Stimulated activated CD8-positive, alpha-beta memory T cell treated with anti-CD3 and anti-CD28 coated beads, Interleukin-4, amount 100 ng/mL, for 48 hours (primary cell): ENCODE data around the gene HIPK1.

ENCODE experiments used
- DNase-seq: peaks from one replicate; pipeline ENCODE4 v3.0.0-alpha.2; 2020

HIPK1 gene

DNA sequence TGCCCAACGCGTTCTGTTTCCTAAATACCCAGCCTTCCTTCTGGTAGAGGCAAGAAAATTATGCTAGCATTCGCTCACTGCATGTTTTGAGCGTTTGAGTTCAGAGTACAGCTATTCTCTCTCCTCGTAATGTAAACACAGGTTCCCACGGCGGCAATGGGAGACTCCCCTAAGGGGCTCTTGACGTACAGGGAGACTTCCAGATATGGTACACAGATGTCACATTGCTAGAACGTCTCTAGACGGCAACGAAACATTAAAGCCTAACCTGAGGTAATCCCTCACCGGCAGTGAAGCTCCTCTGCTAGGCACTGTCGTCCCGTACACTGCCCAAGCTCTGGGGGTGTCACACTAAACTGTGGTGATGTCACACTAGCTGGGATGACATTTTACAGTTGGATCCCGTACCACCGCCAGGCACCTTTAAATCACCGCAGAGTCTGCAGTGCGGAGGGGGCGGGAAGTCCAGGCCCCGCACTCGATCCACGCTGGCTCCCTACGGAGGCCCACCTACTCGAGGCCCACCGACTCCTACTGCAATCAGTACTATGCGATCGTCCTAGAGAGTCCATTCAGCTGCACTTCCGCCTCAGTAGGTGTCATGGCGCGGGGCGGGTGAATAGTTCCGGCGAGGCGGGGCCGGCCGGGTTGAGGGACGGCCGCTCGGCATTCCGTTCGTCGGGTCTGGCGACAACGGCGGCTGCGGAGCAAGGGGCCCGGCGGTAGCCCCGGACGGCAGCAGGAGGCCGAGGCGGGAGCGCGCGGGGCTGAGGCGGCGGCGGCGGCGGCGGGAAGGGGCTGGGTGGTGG, at the start of gene HIPK1:
HIPK1 (plus strand) TSS at position 384 of the 809 bp plus-strand sequence.
- peak; percentile 94 for DNase-seq

DNA sequence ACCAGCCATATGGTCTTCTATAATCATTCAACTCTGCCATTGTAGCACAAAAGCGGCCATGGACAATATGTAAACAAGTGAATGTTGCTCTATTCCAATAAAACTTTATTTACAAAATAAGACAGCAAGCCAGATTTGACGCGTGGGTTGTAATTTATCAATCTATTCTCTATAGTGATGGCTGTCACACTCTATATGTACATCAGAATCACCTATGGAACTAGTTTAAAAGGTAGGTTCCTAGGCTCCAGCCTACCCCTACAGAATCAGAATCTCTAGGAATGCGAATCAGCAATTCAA, 49.4 kb upstream of the HIPK1 start:
- no peak for DNase-seq

DNA sequence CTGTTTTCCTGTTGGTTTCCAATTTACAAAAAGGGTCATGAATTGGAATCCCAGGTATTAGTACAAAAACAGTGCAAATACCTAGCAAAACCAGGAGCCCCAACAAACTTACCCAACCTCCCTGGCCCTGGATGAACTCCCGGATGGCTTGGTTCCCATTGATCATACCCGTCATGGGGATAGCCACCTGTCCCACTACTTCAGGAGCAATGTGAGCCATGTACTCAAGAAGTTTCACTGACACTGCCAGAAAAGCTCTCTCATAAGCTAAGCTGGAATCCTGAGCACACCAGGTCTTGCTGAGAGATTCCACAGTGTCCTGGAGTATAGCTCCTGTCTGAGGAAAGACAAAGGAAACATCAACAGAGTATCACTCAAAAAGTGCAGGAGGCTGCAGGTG, 47.5 kb upstream of the HIPK1 start:
- no peak for DNase-seq

DNA sequence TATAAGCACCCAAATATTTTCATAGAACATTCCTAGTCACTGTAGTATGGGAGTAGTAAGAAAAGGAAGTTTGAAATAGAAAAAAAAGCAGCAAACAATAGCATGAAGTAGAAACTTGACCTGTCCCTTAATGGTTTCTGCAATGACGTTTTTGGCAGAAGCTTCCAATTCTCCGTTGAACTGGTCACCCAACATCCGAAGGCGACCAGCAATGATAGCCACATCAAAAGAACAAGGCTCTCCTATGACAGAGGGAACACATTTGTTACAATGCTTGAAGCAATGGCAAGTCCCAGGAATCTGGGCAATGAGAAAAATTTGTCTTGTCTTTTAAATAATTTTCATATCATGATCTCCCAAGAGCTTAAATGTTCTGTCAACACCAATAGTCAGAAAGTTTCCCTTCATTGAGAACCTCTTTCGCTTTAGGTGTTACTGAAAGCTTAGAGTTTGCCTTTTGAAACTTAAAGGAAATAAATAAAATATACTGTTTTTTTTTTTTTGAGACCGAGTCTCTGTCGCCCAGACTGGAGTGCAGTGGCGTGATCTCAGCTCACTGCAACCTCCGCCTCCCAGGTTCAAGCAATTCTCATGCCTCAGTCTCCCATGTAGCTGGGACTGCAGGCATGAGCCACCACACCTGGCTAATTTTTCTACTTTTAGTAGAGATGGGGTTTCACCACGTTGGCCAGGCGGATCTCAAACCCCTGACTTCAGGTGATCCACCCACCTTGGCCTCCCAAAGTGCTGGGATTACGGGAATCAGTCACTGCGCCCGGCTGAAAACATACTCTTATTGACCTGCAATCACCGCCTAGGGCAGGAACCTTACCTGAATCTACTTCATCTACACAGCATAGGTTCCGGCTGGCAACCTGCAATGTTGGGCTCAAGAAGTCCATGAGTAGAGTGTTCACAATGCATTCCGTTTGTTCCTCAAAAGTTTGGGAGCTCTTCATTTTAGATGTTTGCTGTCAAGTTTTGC, 42.4 kb upstream of the HIPK1 start:
- DNase-seq = no peak

DNA sequence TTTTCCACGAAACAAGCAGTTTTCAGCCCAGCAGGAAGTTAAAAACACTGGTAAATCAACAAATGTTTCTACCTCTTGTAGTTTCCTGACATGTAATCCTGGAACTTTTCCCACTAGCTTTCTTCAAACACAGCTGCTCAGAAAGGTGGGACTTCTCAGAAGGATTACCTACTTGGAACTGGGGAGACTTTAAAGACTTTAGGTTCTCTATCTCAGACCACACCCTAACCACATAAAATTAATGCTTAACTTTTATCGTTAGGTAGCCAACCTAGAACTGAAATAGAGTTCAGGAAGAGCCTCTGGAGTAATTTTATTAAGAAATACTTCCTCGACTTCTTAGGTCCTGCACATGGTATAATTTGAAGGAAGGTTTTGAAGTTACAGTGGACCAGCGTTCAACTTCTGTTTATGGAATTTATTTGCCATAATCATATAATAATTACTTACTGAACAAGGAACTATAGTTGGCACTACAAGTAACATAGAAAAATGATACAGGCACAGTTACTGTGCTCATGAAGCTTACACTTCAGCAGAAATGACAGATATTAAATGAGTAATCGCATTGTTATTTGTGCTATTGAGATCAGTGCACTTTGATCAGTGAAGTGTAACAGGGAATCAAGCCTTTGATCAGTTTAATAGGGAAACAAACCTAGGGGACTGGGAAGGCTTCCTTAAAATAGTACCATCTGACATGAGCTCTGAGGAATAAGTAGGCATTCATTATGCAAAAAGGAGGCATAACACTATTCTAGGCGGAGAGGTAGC, 41.5 kb upstream of the HIPK1 start, which contains the start of gene BCL2L15:
BCL2L15 (minus strand) TSS at position 180 of the 774 bp plus-strand sequence. CDS start 206 bp downstream, outside the sequence.
- DNase-seq = no peak

DNA sequence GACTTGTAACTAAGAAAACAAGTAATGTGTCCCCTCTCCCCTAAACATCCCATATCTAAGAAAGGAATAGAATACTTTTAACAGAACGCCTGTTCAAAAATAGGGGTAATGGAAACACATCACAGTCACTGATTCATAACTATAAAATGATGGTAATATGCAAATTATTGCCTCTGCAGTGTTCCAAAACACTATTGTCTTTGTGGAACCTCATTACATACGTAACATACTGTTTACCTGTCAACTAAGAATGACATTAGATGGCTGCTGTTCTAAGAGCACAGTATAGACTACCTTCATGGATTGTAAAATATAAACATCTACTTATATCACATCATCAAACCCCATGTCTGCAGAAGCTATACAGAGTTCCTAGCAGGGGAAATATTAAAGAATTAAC, 38.3 kb upstream of the HIPK1 start:
- DNase-seq = no peak

DNA sequence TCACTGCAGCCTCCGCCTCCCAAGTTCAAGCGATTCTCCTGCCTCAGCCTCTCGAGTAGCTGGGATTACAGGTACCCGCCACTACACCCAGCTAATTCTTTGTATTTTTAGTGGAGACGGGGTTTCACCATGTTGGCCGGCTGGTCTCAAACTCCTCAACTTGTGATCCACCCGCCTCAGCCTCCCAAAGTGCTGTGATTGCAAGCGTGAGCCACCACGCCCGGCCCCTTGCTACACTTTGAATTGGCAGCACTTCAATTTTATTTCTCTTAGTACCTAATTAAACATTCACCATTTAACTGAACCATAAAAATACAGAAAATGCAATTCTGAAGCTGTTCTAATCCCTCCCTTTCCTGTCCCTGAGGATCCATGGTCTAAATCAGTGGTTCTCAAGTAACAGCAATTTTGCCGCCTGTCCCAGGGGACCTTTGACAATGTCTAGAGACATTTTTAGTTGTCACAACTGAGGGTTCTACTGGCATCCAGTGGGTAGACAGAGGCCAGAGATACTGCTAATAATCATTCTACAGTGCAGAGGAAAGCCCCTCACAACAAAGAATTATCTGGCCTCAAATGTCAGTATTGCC, 37.4 kb upstream of the HIPK1 start:
- no peak for DNase-seq

DNA sequence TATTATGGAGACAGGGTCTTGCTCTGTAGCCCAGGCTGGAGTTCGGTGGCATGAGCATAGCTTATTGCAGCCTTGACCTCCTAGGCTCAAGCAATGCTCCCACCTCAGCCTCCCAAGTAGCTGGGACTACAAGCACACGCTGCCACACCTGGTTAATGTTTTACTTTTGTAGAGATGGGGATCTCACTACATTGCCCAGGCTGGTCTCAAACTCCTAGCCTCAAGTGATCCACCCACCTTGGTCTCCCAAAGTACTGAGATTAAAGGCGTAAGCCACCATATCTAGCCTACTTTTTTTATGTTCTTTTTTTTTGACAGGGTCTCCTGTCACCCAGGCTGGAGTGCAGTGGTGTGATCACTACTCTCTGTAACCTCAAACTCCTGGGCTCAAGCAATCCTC, 35.9 kb upstream of the HIPK1 start:
- DNase-seq = no peak

DNA sequence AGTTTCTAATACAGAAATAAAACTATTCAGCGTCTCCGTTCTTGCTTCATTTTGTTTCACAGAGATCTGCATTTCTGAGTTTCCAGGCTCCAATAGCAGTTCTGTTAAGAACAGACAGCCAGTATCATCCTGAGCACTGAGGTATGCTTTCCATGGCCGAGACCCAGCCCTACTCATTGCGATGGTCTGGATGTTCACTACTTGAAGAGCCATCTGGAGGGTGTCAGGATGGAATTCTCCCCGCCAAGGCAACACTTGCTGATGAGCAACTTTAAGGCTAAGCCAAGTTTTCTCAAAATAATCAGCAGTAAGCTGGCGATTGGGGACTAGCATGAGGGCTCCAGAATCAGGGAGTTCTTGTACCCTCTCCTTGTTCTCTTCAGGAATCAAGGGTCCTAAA, 34.0 kb upstream of the HIPK1 start:
- DNase-seq = no peak

DNA sequence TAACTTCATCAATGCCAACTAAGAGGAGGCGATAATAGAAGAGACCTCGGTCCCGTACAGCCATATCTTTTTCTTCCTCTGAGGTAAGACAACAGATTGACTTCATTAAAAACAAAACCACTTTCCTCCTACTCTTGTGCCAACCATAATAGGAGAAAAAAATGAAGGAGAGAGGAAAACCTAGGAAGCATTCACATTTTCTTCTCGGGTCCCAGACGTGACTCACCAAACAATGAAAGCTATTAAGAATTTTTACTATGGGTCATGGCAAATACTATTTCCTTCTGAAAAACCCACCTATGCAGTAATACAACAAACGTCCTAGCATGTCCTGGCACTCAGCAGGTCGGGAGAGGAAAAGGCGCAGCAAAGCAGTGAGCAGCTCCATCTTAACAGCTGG, 33.2 kb upstream of the HIPK1 start:
- no peak for DNase-seq

DNA sequence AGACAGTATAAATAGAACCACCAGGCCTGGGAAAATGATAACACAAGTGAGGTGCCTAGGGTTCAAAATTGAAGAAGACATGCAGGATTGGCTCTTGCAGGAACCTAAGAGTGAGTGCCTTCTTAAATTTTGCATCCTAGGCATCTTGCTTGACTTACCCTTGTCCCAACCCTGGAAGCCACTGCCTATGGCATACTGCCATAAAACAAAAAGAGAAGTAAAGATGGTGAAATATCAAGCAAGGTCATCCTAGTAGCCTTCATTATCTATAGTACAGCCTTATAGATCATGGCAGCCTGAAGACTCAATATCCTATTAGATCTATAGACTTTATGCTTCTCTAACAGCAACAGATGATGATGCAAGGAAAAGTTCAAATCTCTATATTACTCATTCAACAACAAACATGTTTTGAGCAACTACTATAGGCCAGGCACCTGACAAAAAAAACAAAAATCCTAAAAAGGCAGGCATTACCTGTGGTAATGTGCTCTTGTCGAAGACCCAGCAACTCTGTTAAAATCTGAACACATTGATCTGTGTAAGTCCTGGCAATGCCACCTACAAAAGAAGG, 30.8 kb upstream of the HIPK1 start:
- DNase-seq = no peak

DNA sequence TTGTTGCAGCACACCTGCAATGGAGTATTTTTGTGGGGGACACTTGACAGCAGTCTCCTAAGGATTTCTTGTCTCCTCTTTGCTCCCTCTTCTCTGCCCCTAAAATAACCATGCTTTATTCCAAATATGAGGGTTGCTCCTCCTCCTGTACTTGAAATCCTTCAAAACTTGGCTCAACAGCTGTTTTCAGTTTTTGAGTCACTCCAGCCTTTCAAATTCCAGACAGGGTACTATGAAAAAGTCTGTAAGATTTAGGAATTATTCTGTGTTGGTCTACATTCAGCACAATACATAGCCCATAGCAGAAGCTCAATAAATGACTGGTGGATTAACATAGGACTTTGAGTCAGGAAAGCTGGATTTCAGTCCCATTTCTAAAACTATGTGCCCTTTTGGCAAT, 30.0 kb upstream of the HIPK1 start:
- no peak for DNase-seq

DNA sequence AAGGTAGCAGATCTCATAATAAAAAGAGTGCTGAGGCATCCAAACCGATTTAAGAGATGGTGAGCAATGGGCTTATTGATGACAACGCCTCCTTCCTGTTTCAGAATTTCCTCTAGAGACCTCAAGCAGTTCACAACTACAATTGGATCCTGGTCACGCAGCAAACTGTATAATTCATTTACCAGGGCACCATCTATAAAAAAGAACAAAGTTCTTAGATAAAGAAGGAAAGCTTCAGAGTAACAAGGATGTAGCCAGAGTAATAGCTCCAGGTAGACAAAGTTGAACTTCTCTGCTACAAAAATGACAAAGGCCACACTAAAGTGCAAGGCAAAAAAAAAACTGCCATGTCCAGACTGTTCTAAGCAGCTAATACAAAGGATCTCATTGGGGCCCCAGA, 27.9 kb upstream of the HIPK1 start:
- no peak for DNase-seq

DNA sequence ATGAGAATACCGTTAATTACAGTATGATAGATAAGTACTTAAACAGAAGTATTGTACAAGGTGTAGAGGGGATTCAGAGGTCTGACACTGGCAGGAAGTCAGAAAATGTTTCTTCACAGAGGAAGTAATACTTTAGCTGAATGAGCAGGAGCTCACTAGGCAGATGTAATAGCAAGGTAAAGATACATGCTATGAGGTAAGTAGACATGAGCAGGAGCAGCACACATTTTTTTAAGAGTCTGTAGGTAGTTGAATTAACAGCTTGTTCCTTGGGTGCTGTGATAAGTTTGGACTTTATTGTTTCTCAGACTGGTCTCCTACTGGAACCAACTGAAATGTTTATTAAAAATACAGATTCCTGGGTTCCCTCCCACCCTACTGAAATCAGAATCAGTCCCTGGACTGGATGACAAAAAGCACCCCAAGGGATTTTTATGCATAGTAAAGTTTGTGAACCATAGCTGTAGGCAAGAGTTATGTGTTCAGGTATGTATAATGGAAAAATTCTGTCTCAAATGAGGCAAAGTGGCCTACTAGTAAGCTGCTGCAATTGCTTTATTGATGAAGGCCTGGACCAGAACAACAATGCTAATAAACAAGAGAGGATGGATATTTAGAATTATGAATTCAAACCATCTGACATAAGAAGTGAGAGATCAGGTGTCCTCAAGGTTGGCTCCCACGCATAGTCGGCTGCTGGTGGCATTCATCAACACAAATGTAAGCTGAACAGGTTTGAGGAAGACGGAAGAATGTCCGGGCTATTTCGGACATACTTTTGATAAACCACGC, 25.4 kb upstream of the HIPK1 start:
- peak; percentile 42 for DNase-seq

DNA sequence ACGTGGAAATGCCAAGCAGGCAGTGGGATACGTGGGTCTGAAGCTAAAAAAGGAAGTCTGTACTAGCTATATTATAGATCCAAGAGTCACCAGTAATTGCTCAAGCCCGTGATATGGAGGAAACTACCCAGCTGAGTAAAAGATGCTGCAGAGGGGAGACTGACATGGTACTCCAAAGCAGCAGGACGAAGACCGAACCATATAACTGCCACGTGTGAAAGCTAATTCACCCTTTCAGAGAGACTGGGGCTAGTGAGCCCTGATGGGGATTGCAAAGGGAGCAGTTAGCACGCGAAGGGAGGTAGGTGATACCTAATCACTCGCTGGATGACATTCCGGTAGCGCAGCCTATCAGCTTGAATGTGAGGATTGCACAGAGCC, 24.8 kb upstream of the HIPK1 start:
- DNase-seq = no peak

DNA sequence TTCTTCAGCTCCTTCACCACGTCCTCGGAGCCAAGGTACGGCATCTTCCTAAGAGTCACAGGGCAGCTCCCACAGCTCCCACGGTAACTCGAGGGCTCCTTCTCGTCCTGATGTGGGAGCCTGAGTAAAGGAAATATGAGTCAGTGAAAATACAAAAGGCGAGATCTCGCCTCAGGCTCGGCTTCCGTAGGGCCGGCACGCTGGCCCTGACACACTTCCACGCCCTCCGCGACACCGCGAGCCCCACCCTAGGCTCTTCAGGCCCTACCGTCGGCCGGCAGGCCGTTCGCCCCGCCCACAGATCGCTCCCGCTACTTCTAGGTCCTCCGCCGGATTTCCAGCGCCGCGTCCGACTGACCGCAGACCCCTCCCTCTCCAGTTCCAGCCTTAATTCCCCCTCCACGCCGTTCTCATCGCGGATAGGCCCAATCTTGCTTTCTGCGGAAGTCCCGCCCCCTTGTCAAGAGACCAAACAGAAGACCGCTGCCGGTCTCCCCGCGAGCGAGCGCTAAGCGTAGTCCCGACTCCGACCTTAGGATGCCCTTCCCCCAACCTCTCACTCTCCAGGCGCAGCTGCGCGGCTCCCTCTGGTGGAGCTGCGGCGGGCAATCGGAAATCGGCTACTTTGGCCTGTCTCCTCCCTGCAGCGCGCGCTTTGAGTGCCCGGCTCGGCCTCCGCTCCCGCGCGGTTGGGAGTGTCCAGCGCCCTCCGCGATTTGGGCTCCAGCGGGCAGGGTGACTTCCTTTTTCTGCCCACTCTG, 24.3 kb upstream of the HIPK1 start, which contains the start of the genes AP4B1 and DCLRE1B:
AP4B1 (minus strand) TSS at position 126 of the 761 bp plus-strand sequence; CDS start at position 44, 82 bp downstream.
DCLRE1B (plus strand) TSS at position 653 of the 761 bp plus-strand sequence. CDS start 261 bp downstream, outside the sequence.
- peak; percentile 98 for DNase-seq

DNA sequence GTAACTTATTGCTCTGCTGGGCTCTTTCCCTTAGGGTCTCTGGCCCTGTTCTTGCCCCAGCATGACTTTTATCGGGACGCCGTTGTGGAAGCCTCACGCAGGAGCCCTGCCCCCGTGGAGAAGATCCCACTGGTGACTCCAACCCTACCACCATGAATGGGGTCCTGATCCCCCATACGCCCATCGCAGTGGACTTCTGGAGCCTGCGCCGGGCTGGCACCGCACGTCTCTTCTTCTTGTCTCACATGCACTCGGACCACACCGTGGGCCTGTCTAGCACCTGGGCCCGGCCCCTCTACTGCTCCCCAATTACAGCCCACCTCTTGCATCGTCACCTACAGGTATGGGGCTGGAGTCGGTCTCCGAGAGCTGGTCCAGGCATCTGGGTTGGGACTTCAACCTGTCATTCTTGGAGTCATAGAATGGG, 23.7 kb upstream of the HIPK1 start:
- DNase-seq = no peak

DNA sequence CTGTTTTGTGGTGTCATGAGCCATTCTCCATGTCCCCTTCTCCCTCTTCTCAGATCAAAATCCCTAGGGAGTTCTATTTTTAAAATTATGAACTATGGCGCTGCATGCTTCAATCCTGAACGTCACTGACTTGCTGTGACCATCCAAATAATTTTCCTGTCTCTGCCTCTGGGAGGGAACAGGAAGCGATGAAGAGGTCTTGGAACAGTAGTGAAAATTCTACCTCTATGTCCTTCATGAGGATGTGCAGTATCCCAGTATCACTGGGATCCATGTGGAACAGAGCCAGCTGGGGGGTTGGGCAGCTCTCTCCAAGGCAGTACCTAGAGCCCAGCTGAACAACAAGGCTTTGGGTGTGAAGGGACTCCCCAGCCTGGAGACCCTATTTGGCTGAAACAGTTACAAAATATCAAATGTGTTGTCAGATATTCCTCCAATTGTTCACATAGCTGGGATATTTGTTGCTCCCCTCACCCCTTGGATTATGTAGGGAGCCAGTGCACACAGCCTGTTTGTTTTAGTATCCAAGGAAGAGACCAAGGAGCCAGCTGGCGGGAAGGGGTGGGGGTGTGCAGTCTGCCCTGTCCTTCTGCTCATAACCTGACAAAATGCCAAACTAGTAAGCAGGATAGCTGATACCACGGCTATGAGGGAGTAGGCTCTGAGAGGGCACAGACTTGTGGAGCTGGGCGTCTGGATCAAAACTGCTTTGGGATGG, 16.4 kb upstream of the HIPK1 start:
- no peak for DNase-seq

DNA sequence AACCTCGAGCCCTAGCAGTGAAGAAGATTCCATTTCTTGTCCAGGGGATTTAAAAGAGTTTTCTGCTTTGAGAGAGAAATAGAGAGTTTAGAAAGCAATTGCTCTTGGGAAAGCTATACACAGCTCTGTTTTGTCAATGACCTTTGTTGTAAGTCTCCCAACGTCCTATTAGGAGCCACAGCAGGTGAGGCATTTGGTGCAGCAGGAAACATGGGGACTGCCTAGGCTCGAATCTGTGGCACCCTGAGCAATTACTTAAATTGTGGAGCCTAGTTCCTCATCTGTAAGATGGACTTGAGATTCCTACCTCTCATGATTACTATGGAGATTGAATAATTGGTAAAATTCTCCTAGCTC, 15.8 kb upstream of the HIPK1 start:
- DNase-seq = no peak
